GM21360 (cell line): ENCODE results near the gene DNAH14.

Experiments used
- ATAC-seq: cut with Tn5 transposase; IDR thresholded peaks from one replicate; pipeline ENCODE4 v1.9.1; 2021; ENCODE audit warnings: mild to moderate bottlenecking, moderate library complexity; ENCODE audit not compliant: unreplicated experiment

Gene DNAH14

GRCh38 chr1:225445639-225446594 lies 516.4 kb downstream of the DNAH14 start:
- no peak for ATAC-seq

- no peak for ATAC-seq
Observed at GRCh38 chr1:225446595-225446960, 517.1 kb downstream of the DNAH14 start.

GRCh38 chr1:225446981-225447615 lies 517.6 kb downstream of the DNAH14 start:
- no peak for ATAC-seq

- no peak for ATAC-seq
Observed at GRCh38 chr1:225447650-225448089, 518.2 kb downstream of the DNAH14 start.

GRCh38 chr1:225448146-225448805 lies 518.8 kb downstream of the DNAH14 start:
- no peak for ATAC-seq
